HepG2 (cell line): ENCODE data around the gene ITGB5. TPM values are rescaled to one million over a fixed set of nuclear protein-coding genes. Genes with fewer than 3 reads are reported as not detected.

ENCODE experiments used
- CEBPG ChIP-seq: IDR thresholded peaks from 2 replicates; pipeline ENCODE4 v1.6.1; 2016
- DMTF1 ChIP-seq: sonication (generic); formaldehyde crosslinking; IDR thresholded peaks from 2 replicates; pipeline ENCODE4 v1.4.0; 2020; ENCODE audit warnings: mild to moderate bottlenecking, missing genetic modification reagents
- DRAP1 ChIP-seq: IDR thresholded peaks from 2 replicates; pipeline ENCODE4 v1.6.1; 2016; ENCODE audit warnings: missing genetic modification reagents, missing compliant biosample characterization
- EHMT2 ChIP-seq: fragments of 200-600 bp; sonication (generic); IDR thresholded peaks from 2 replicates; pipeline ENCODE4 v1.7.0; 2017; ENCODE audit warnings: antibody characterized with exemption, low read depth, low read length, borderline replicate concordance
- ETV6 ChIP-seq: sonication (generic); formaldehyde crosslinking; conservative IDR thresholded peaks from 2 replicates; pipeline ENCODE4 v1.4.0; 2020; ENCODE audit warnings: missing genetic modification reagents
- FOXP4 ChIP-seq: sonication (generic); formaldehyde crosslinking; IDR thresholded peaks from 2 replicates; pipeline ENCODE4 v1.4.0; 2020; ENCODE audit warnings: missing genetic modification reagents
- GFI1 ChIP-seq: sonication (generic); formaldehyde crosslinking; IDR thresholded peaks from 2 replicates; pipeline ENCODE4 v1.5.0; 2020; ENCODE audit warnings: missing genetic modification reagents, mild to moderate bottlenecking, borderline replicate concordance
- HINFP ChIP-seq: sonication (generic); formaldehyde crosslinking; IDR thresholded peaks from 2 replicates; pipeline ENCODE4 v1.4.0; 2020; ENCODE audit warnings: low read depth, mild to moderate bottlenecking, missing genetic modification reagents
- HNRNPL ChIP-seq: fragments of 200-400 bp; formaldehyde crosslinking; IDR thresholded peaks from 2 replicates; pipeline ENCODE4 v1.6.1; 2017; ENCODE audit warnings: mild to moderate bottlenecking, low read depth, low read length
- NR2F6 ChIP-seq, 2 experiments: IDR thresholded peaks; 2 replicates each; pipeline ENCODE4 v1.6.1; 2016; ENCODE audit warnings: antibody characterized with exemption in 1 of 2, mild to moderate bottlenecking in 1 of 2
- NRL ChIP-seq: sonication (generic); formaldehyde crosslinking; IDR thresholded peaks from 2 replicates; pipeline ENCODE4 v1.5.0; 2020; ENCODE audit warnings: missing genetic modification reagents, mild to moderate bottlenecking, moderate library complexity, borderline replicate concordance
- PITX1 ChIP-seq: sonication (generic); formaldehyde crosslinking; IDR thresholded peaks from 2 replicates; pipeline ENCODE4 v1.5.1; 2020; ENCODE audit warnings: mild to moderate bottlenecking, missing genetic modification reagents
- PLRG1 ChIP-seq: fragments of 450-650 bp; conservative IDR thresholded peaks from 2 replicates; pipeline ENCODE4 v1.6.1; 2016
- RAD21 ChIP-seq: fragments of 450-650 bp; formaldehyde crosslinking; IDR thresholded peaks from 2 replicates; pipeline ENCODE4 v1.5.0; 2020; ENCODE audit warnings: mild to moderate bottlenecking
- RFX3 ChIP-seq: IDR thresholded peaks from 2 replicates; pipeline ENCODE4 v1.6.1; 2016; ENCODE audit warnings: missing biosample characterization, missing genetic modification reagents
- THYN1 ChIP-seq: sonication (generic); formaldehyde crosslinking; IDR thresholded peaks from 2 replicates; pipeline ENCODE4 v1.8.1; 2023; ENCODE audit warnings: low read depth, mild to moderate bottlenecking, moderate library complexity, missing genetic modification reagents, borderline replicate concordance
- ZBTB43 ChIP-seq: sonication (generic); formaldehyde crosslinking; conservative IDR thresholded peaks from 2 replicates; pipeline ENCODE4 v1.4.0; 2020; ENCODE audit warnings: missing genetic modification reagents
- ZFP90 ChIP-seq: sonication (generic); formaldehyde crosslinking; IDR thresholded peaks from 2 replicates; pipeline ENCODE4 v1.8.0; 2022; ENCODE audit warnings: missing genetic modification reagents, mild to moderate bottlenecking, inconsistent platforms, borderline replicate concordance
- ZNF383 ChIP-seq: sonication (generic); formaldehyde crosslinking; IDR thresholded peaks from 2 replicates; pipeline ENCODE4 v1.4.0; 2020; ENCODE audit warnings: missing genetic modification reagents, mild to moderate bottlenecking, borderline replicate concordance
- ZNF431 ChIP-seq: sonication (generic); formaldehyde crosslinking; IDR thresholded peaks from 2 replicates; pipeline ENCODE4 v1.9.0; 2022; ENCODE audit warnings: missing genetic modification reagents, low read depth, mild to moderate bottlenecking, borderline replicate concordance
- ZNF720 ChIP-seq: sonication (generic); formaldehyde crosslinking; IDR thresholded peaks from 2 replicates; pipeline ENCODE4 v1.4.0; 2020; ENCODE audit warnings: missing genetic modification reagents
- polyA plus RNA-seq, 8 experiments: library from polyadenylated mRNA; depleted of rRNA in 3 of 8; stranded (reverse) in 7 of 8; unstranded in 1 of 8; fragments of >200 nt; fragmentation: Illumina TruSeq in 4 of 8; extraction: Trizol in 4 of 8; gene quantifications; 2 replicates each; pipeline versions ENCODE4 v1.2.1 to v1.2.3, GENCODE V29; 2011 to 2016; ENCODE audit warnings: low read depth in 4 of 8, missing spikeins in 1 of 8, mixed read lengths in 1 of 8; ENCODE audit not compliant: insufficient read depth in 1 of 8
- total RNA-seq, 5 experiments: library from RNA; depleted of rRNA; stranded (reverse); fragments of >200 nt; fragmentation: Illumina TruSeq; extraction: Trizol; gene quantifications; 2 replicates each; pipeline ENCODE4 v1.2.3, GENCODE V29; 2016; ENCODE audit warnings: low read depth in 1 of 5

ITGB5 gene
- total and polyA plus RNA-seq, 2 of the 13 experiments (the other 11 are each of a cell fraction or from before 2014, with no cell fraction given): 74.1 to 343 TPM

GRCh38 chr3:124834723-124835718, 52.1 kb downstream of the ITGB5 start (continued):
- TF ChIP-seq FOXP4 (peak; percentile 98), HINFP (CRISPR knock-in tag) (peak; percentile 17; the same call in 1 of the 2 replicates), NRL (CRISPR knock-in tag) (peak; percentile 45; the same call in 1 of the 2 replicates), EHMT2 (peak; percentile 58; the same call in 1 of the 2 replicates), ZNF383 (CRISPR knock-in tag) (0 out of 2 replicates have a peak, but pooled peaks have one; percentile 55), ZFP90 (CRISPR knock-in tag) (peak; percentile 79; the same call in 1 of the 2 replicates), GFI1 (CRISPR knock-in tag) (0 out of 2 replicates have a peak, but pooled peaks have one; percentile 66), ZNF431 (CRISPR knock-in tag) (peak; percentile 69; the same call in 1 of the 2 replicates), THYN1 (CRISPR knock-in tag) (no peak), NR2F6 (IDR thresholded peaks at IDR 0.05) (peak; percentile 89), NR2F6 (CRISPR knock-in tag; IDR thresholded peaks at IDR 0.05) (peak; percentile 87), DMTF1 (CRISPR knock-in tag) (no peak), CEBPG (CRISPR knock-in tag) (peak; percentile 77), HNRNPL (0 out of 2 replicates have a peak, but pooled peaks have one; percentile 58), PLRG1 (no peak), PITX1 (CRISPR knock-in tag) (peak; percentile 88), ZNF720 (CRISPR knock-in tag) (no peak), DRAP1 (CRISPR knock-in tag) (no peak; the same call in 1 of the 2 replicates), RFX3 (CRISPR knock-in tag) (no peak), ETV6 (CRISPR knock-in tag) (peak; percentile 91), RAD21 (CRISPR knock-in tag) (peak; percentile 54), ZBTB43 (CRISPR knock-in tag) (peak; percentile 93)
